Stimulated activated naive CD8-positive, alpha-beta T cell treated with anti-CD3 and anti-CD28 coated beads, Interleukin-15, Interleukin-2, amounts not matched to agents 100 U/mL and 50 U/mL, for 24 hours (primary cell): Measurements from ENCODE around the gene LARGE2.

Source experiments
- ATAC-seq: fragments of 150-1000 bp; cut with Tn5 transposase; one replicate; pipeline ENCODE4 v1.10.0; 2021
- DNase-seq: peaks from one replicate; pipeline ENCODE4 v3.0.0; 2021

LARGE2 gene

GRCh38 chr11:45917286-45917622 is 5.2 kb upstream of the LARGE2 start:
- no peak for ATAC-seq
- DNase-seq: no peak

DNA sequence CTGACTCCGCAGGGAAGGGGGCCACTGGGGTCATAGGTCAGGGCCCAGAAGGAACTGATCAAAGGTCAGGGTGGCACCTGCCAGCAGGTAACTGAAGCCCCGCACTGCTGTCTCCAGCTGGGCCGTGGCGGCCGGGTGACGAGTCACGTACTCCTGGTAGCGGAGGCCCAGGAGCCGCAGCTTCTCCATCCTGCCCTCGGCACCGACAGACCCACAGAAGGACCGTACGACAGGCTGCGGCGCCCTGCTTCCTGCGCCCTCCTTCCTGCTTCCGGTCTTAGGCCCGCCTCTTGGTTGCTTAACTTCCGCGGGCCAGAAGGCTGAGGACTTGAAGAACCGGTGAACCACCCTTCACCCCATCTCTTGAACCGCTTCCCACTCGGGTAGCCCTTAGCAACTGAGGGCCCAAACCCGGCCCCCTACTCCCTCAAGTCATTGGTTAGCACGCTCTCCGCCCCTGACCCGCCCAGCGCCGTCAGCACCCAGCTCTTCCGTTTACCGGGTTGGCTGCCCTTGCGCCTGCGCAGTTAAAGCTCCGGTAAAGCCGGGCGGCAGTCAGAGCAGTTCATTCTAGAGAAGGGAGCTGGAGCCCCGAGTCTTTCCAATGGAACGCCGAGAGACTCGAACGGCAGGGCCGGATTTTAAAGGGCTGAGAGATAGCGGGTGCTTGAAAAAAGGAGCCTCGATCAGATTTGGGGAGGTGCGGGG is 4.7 kb upstream of the LARGE2 start, which contains the start of gene PEX16:
TSS of gene PEX16 (minus strand) at position 255 of the 708 bp plus-strand sequence. CDS start at position 189, 66 bp downstream.
- ATAC-seq: peak; percentile 97
- DNase-seq: peak; percentile 94

DNA sequence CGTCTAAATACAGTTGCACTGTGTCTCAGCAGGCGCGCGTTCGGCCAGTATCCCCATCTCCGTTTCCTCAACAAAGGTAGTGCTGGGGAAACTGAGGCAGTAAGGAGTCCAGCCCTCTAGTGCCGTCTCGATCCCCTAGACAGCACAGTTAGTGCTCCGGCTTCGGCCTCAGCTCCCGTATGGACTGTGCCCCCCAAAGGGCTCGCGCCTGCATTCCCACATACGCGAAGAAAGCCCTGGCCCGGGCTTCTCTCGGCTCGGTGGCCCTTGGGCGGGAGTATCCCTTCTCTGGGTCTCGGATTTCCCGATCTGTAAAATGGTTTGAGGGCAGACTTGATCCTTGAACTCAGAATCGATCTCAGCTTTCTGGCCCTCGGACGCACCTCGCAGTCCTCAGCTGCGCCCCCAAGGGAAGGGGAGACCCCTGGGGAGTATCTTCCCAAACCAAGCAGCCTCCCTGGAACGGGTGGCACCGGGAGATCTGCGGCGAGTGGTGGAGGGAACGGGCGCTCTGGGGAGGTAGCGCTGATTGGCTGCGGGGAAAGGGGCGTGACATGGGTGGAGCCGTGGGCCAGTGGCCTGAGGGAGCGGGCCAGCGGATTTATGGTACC is 4.0 kb upstream of the LARGE2 start:
- ATAC-seq (peak; percentile 33), DNase-seq (peak; percentile 82)

DNA sequence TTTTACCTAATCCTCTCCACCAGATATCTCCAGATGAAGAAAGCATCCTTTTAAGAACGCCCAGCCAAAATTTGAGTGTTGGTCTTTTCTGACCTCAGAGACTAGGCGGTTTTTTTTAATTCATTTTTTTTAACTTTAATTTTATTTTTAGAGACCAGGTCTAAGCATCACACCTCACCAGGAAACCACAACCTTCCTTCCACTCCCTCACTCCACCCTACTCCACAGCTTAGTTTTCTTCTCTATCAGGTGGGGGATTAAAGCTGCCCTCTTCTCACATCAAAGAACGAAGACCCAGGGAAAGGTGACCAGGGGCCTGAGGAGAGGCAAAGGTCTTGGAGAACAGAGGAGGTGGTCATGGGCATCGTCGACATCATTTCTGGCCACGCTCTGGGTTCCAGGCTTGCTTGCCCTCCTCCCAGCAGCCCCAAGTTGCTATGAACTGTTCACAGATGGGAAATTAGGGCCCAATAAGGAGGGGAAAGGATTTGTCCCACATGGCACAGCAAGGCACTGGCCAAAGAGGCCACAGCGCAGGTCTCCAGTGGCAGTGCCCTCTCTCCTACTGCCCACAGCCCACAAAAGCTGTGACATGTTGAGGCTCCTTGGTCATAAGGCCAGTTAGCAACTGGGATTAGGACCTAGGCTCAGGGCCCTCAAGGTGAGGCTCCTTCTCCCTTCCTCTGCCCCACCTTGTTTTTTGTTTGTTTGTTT is 3.3 kb upstream of the LARGE2 start:
- ATAC-seq (no peak), DNase-seq (no peak)

- ATAC-seq (no peak), DNase-seq (no peak)
Measured at GRCh38 chr11:45919806-45920530, 2.5 kb upstream of the LARGE2 start.

DNA sequence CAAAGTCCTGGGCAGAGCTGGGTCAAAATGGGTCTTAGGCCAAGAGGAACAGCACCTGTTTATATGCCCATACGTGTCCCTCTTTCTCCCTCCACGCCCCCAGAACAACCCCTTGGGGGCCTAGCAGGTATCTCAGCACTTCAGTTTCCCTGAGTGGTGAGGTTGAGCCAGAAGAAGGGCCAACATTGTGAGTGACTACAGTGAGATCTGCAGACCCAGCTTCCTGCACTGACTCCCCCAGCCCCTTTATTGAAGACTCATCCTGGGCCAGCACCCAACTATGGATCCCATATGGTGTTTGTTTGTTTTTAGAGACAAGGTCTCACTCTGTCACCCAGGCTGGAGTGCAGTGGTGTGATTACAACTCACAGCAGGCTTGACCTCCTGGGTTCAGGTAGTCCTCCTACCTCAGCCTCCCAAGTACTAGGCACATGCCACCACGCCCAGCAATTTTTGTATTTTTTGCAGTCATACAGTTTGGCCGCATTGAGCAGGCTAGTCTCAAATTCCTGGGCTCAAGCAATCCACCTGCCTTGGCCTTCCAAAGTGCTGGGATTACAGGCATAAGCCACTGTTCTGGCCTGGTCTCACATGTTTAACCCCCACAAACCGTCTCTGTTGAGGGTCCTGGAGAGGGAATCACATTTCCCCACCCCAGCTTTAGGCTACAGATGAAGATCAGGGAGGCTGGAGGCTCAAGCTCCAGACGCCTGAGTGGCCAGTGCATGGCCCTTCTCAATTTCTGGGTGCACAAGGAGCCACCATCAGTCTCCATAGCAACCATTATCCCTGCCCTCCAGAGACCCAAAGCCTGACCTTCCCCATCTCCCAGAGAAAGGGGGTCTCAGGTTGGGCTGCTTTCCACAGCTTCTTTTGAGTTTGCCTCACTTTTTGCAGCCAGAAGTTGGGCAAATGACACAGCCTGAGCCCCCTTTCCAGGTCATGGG is 1.7 kb upstream of the LARGE2 start:
- DNase-seq (no peak), ATAC-seq (no peak)

GRCh38 chr11:45921561-45922424 is 663 bp upstream of the LARGE2 start:
- ATAC-seq (no peak), DNase-seq (no peak)

DNA sequence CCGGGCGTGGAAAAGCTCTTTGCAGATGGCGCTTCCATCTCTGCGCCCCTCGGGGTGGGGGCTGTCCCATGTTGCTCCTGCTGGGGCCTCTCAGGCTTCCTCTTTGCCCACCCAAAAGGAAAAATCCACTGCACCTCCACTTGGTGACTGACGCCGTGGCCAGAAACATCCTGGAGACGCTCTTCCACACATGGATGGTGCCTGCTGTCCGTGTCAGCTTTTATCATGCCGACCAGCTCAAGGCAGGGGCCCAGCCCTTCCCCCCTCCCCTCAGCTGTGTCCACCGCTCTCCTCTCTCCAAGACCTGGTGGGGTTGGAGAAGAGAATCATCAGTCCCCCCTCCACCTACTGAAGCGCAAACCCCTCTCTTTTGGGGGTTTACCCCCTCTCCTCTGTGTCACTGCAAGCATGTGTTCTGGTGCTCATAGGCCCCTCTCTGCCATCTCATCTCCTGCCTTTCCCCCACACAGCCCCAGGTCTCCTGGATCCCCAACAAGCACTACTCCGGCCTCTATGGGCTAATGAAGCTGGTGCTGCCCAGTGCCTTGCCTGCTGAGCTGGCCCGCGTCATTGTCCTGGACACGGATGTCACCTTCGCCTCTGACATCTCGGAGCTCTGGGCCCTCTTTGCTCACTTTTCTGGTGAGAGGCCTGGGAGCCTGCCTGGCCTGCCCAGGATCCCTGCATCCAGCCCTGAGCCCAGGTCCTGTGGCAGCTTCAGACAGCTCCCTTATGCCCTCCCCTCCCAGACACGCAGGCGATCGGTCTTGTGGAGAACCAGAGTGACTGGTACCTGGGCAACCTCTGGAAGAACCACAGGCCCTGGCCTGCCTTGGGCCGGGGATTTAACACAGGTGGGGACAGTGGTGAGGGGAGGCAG is 1.8 kb downstream of the LARGE2 start:
- no peak for ATAC-seq
- no peak for DNase-seq

- ATAC-seq (no peak), DNase-seq (no peak)
Measured at GRCh38 chr11:45924927-45925326, 2.5 kb downstream of the LARGE2 start.

- no peak for DNase-seq
- ATAC-seq: no peak
Measured at GRCh38 chr11:45925550-45925949, 3.1 kb downstream of the LARGE2 start.

GRCh38 chr11:45926001-45926401 is 3.5 kb downstream of the LARGE2 start:
- DNase-seq (peak; percentile 2), ATAC-seq (no peak)

GRCh38 chr11:45926536-45927331 is 4.3 kb downstream of the LARGE2 start:
- DNase-seq: peak; percentile 2
- ATAC-seq: no peak

DNA sequence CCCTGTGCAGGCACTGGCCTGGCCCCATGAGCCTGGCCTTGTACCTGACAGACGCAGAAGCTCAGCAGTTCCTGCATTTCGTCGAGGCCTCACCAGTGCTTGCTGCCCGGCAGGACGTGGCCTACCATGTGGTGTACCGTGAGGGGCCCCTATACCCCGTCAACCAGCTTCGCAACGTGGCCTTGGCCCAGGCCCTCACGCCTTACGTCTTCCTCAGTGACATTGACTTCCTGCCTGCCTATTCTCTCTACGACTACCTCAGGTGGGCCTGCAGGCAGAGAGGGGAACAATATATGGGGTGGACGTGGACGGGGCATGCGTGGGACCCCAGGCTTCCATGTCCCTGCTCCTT is 4.9 kb downstream of the LARGE2 start:
- ATAC-seq: no peak
- DNase-seq: peak; percentile 3

DNA sequence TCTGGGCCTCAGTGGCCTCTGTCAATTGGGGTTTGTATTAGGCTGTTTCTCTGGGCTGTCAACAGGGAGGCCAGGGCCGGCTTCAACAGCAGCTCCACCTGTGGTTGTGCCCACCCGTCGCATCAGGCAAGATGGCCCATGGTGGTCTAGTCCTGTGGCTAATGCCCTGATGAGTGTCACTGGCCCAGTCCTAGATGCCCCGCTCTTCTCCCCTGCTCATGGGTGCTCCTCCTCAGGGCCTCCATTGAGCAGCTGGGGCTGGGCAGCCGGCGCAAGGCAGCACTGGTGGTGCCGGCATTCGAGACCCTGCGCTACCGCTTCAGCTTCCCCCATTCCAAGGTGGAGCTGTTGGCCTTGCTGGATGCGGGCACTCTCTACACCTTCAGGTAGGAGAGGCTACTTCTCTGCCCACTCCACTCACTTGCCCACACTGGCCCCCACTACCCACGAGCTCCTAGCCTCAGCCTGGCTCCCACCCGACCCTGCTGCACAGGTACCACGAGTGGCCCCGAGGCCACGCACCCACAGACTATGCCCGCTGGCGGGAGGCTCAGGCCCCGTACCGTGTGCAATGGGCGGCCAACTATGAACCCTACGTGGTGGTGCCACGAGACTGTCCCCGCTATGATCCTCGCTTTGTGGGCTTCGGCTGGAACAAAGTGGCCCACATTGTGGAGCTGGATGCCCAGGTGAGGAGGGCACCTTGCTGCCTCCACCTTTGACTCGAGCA is 5.4 kb downstream of the LARGE2 start:
- DNase-seq (peak; percentile 5), ATAC-seq (no peak)

DNA sequence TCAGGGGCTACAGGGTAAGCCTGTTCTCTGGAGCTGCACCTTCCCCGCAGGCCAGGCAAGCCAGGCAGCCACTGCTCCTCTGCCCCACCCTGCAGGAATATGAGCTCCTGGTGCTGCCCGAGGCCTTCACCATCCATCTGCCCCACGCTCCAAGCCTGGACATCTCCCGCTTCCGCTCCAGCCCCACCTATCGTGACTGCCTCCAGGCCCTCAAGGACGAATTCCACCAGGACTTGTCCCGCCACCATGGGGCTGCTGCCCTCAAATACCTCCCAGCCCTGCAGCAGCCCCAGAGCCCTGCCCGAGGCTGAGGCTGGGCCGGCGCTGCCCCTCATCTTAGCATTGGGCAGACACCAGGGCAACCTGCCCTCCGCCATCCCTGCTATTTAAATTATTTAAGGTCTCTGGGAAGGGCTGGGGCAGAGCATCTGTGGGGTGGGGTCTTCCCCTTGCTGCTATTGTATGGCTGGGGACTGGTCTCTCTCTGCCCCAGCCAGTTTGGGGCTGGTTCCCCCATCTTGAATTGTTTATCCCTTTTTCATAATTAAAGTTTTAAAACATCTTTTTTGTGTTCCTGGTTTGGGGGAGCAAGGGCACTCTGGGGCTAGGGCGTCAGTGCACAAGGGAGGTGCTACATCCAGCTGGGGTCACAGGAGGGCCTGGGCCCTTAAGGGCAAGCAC is 6.2 kb downstream of the LARGE2 start:
- ATAC-seq (no peak), DNase-seq (no peak)

GRCh38 chr11:45929486-45930030 is 7.1 kb downstream of the LARGE2 start:
- peak; percentile 6 for DNase-seq

More at GRCh38 chr11:45929486-45930030, 7.1 kb downstream of the LARGE2 start:
- ATAC-seq: no peak
